GM11168 (cell line): ENCODE data around the gene UGT2B10.
"Not testable (repeated sequence)": the region's sequence is repeated elsewhere in the genome, so short reads cannot be mapped to it uniquely, and the experiment has no call there.

Experiments
- in situ Hi-C: fragments of 300-500 bp; cut with MboI; formaldehyde crosslinking; loops from one replicate; pipeline ENCODE4 v1.12.0; 2022; ENCODE audit warnings: low sequenced_read_pairs; ENCODE audit not compliant: unreplicated experiment

UGT2B10 gene

GRCh38 chr4:68815617-68816409 lies at the start of gene UGT2B10:
Gene UGT2B10 (plus strand): TSS chr4:68815994. CDS start chr4:68816020, 26 bp downstream.
- in situ Hi-C loops = not testable (repeated sequence)

GRCh38 chr4:68771836-68772235 lies 44.0 kb upstream of the UGT2B10 start:
- in situ Hi-C loops = not testable (repeated sequence)

GRCh38 chr4:68773699-68774098 lies 42.1 kb upstream of the UGT2B10 start:
- in situ Hi-C loops = no loop called here

- in situ Hi-C loops = no loop called here
Observed at GRCh38 chr4:68780232-68780631, 35.6 kb upstream of the UGT2B10 start.

- in situ Hi-C loops = no loop called here
Observed at GRCh38 chr4:68797048-68797447, 18.7 kb upstream of the UGT2B10 start.

GRCh38 chr4:68797618-68798017 lies 18.2 kb upstream of the UGT2B10 start:
- in situ Hi-C loops = no loop called here

- in situ Hi-C loops = no loop called here
Observed at GRCh38 chr4:68803013-68803412, 12.8 kb upstream of the UGT2B10 start.

GRCh38 chr4:68808060-68808459 lies 7.7 kb upstream of the UGT2B10 start:
- in situ Hi-C loops = no loop called here

GRCh38 chr4:68810919-68811318 lies 4.9 kb upstream of the UGT2B10 start:
- in situ Hi-C loops = no loop called here

GRCh38 chr4:68816410-68817265 lies 844 bp downstream of the UGT2B10 start:
- in situ Hi-C loops = not testable (repeated sequence)

GRCh38 chr4:68817386-68817785 lies 1.6 kb downstream of the UGT2B10 start:
- in situ Hi-C loops = no loop called here

GRCh38 chr4:68818030-68818462 lies 2.3 kb downstream of the UGT2B10 start:
- in situ Hi-C loops = not testable (repeated sequence)

- in situ Hi-C loops = no loop called here
Observed at GRCh38 chr4:68831642-68832041, 15.8 kb downstream of the UGT2B10 start.

GRCh38 chr4:68850293-68850692 lies 34.5 kb downstream of the UGT2B10 start:
- in situ Hi-C loops = no loop called here

GRCh38 chr4:68855771-68856170 lies 40.0 kb downstream of the UGT2B10 start:
- in situ Hi-C loops = no loop called here

- in situ Hi-C loops = no loop called here
Observed at GRCh38 chr4:68858039-68858438, 42.2 kb downstream of the UGT2B10 start.

GRCh38 chr4:68859655-68860054 lies 43.9 kb downstream of the UGT2B10 start:
- in situ Hi-C loops = no loop called here

GRCh38 chr4:68861057-68861456 lies 45.3 kb downstream of the UGT2B10 start:
- in situ Hi-C loops = no loop called here

GRCh38 chr4:68864438-68865187 lies 48.8 kb downstream of the UGT2B10 start:
- in situ Hi-C loops = no loop called here

- in situ Hi-C loops = no loop called here
Observed at GRCh38 chr4:68865188-68865638, 49.4 kb downstream of the UGT2B10 start.
